ENCODE data around the gene ZNF124.
"Not testable (repeated sequence)": the region's sequence is repeated elsewhere in the genome, so short reads cannot be mapped to it uniquely, and the experiment has no call there.

- TF ChIP-seq CTCF, POLR2A (IDR thresholded peaks at IDR 0.05): not testable (repeated sequence)
These were observed 24.7 kb downstream of the ZNF124 start for GRCh38 chr1:247147120-247147519.
